Neuronal stem cell (in vitro differentiated cells): ENCODE data around the gene LRP1B.

Experiments used
- DNase-seq: peaks from one replicate; pipeline ENCODE4 v3.0.0-alpha.2; 2013; ENCODE audit warnings: low spot score
- H2AFZ ChIP-seq: one replicate; pipeline ENCODE4 v1.6.1; 2013; ENCODE audit warnings: mild to moderate bottlenecking, low read length, inconsistent platforms
- H2AK5ac ChIP-seq: 2 replicates; pipeline ENCODE4 v1.6.1; 2013; ENCODE audit warnings: low read depth, mild to moderate bottlenecking, inconsistent platforms, low read length, moderate library complexity, mixed read lengths
- H2BK120ac ChIP-seq: 2 replicates; pipeline ENCODE4 v1.6.1; 2013; ENCODE audit warnings: low read depth, mild to moderate bottlenecking, inconsistent platforms, low read length, moderate library complexity, mixed read lengths
- H2BK12ac ChIP-seq: one replicate; pipeline ENCODE4 v1.6.1; 2013; ENCODE audit warnings: low read length, inconsistent platforms
- H2BK15ac ChIP-seq: 2 replicates; pipeline ENCODE4 v1.6.1; 2013; ENCODE audit warnings: mild to moderate bottlenecking, low read length, inconsistent platforms, mixed read lengths
- H2BK5ac ChIP-seq: one replicate; pipeline ENCODE4 v1.6.1; 2013; ENCODE audit warnings: inconsistent platforms, mild to moderate bottlenecking, low read length, moderate library complexity
- H3K14ac ChIP-seq: one replicate; pipeline ENCODE4 v1.6.1; 2013; ENCODE audit warnings: low read length, inconsistent platforms
- H3K18ac ChIP-seq: 2 replicates; pipeline ENCODE4 v1.6.1; 2013; ENCODE audit warnings: low read length, inconsistent platforms
- H3K23ac ChIP-seq: 2 replicates; pipeline ENCODE4 v1.6.1; 2013; ENCODE audit warnings: low read depth, mild to moderate bottlenecking, mixed read lengths, low read length, inconsistent platforms; ENCODE audit not compliant: poor library complexity
- H3K27ac ChIP-seq: replicated peaks from 3 replicates; pipeline ENCODE4 v1.5.1; 2013; ENCODE audit warnings: low read length, inconsistent platforms
- H3K27me3 ChIP-seq, 3 experiments: 2 replicates each; pipeline ENCODE4 v1.6.1; 2013; ENCODE audit warnings: low read length in 3 of 3, mild to moderate bottlenecking in 2 of 3, inconsistent platforms in 1 of 3, low read depth in 1 of 3, mixed read lengths in 1 of 3, moderate library complexity in 1 of 3; ENCODE audit not compliant: control insufficient read depth in 3 of 3, insufficient read depth in 3 of 3
- H3K36me3 ChIP-seq, 2 donors: replicated peaks in 1 of 2; 2 replicates each; pipeline ENCODE4 v1.6.1; 2013; ENCODE audit warnings: low read length in 2 of 2; ENCODE audit not compliant: control insufficient read depth in 2 of 2, insufficient read depth in 2 of 2
- H3K4ac ChIP-seq: 2 replicates; pipeline ENCODE4 v1.6.1; 2013; ENCODE audit warnings: inconsistent platforms, mild to moderate bottlenecking, low read length, moderate library complexity
- H3K4me1 ChIP-seq, 2 donors: 1 replicate in 1 of 2; 2 replicates in 1 of 2; pipeline ENCODE4 v1.6.1; 2013; ENCODE audit warnings: low read length in 2 of 2, low read depth in 1 of 2; ENCODE audit not compliant: control insufficient read depth in 2 of 2, insufficient read depth in 1 of 2
- H3K4me2 ChIP-seq: one replicate; pipeline ENCODE4 v1.6.1; 2013; ENCODE audit warnings: mild to moderate bottlenecking, low read length, inconsistent platforms; ENCODE audit not compliant: insufficient read depth, poor library complexity, severe bottlenecking
- H3K4me3 ChIP-seq, 2 donors: 2 replicates each; pipeline ENCODE4 v1.5.1; 2013; ENCODE audit warnings: low read length in 2 of 2, mild to moderate bottlenecking in 2 of 2, inconsistent platforms in 1 of 2, moderate library complexity in 1 of 2
- H3K79me1 ChIP-seq: one replicate; pipeline ENCODE4 v1.6.1; 2013; ENCODE audit warnings: low read depth, mild to moderate bottlenecking, inconsistent platforms, low read length, moderate library complexity
- H3K9ac ChIP-seq: one replicate; pipeline ENCODE4 v1.6.1; 2013; ENCODE audit warnings: mild to moderate bottlenecking, low read depth, low read length, inconsistent platforms; ENCODE audit not compliant: poor library complexity
- H3K9me3 ChIP-seq, 2 donors: replicated peaks in 1 of 2; 2 replicates each; pipeline versions ENCODE3 to v1.6.1; 2013; ENCODE audit warnings: low read length in 2 of 2, mild to moderate bottlenecking in 2 of 2, inconsistent platforms in 1 of 2, low read depth in 1 of 2, mixed read lengths in 1 of 2, moderate library complexity in 1 of 2; ENCODE audit not compliant: control insufficient read depth in 2 of 2, insufficient read depth in 1 of 2
- H4K8ac ChIP-seq: one replicate; pipeline ENCODE4 v1.6.1; 2013; ENCODE audit warnings: low read depth, mild to moderate bottlenecking, inconsistent platforms, low read length, moderate library complexity
- H4K91ac ChIP-seq: one replicate; pipeline ENCODE4 v1.6.1; 2013; ENCODE audit warnings: low read length, low read depth, mild to moderate bottlenecking, inconsistent platforms; ENCODE audit not compliant: poor library complexity
- WGBS, 2 donors: extraction: QIAGEN DNeasy Blood & Tissue Kit; methylation state at CpG; one replicate each; pipeline ENCODE4 v1.1.7; 2013; ENCODE audit warnings: missing lambda C conversion rate in 2 of 2, mixed read lengths in 1 of 2; ENCODE audit not compliant: insufficient read length in 2 of 2, insufficient replicate concordance in 1 of 2; ENCODE audit errors: extremely low coverage in 2 of 2; 5-methylcytosine and 5-hydroxymethylcytosine counted together

LRP1B gene

GRCh38 chr2:141341444-141341843, 789.4 kb downstream of the LRP1B start:
- no peaks in the 10 kb centered on the region for H3K79me1 ChIP-seq

GRCh38 chr2:141331127-141331526, 799.7 kb downstream of the LRP1B start:
- Histone ChIP-seq H3K79me1 (no peaks in the 10 kb centered on the region), H3K4me2 (no peak overlapping the region), H3K18ac (no peak overlapping the region), H2BK120ac (no peak overlapping the region), H2AK5ac (no peak overlapping the region), H4K91ac (no peak overlapping the region), H2BK12ac (no peak overlapping the region), H3K36me3 (no peaks in the 10 kb centered on the region), H3K27me3 (no peaks in the 10 kb centered on the region), H3K4ac (no peak overlapping the region), H2BK5ac (no peak overlapping the region), H3K14ac (no peak overlapping the region), H3K9ac (no peak overlapping the region), H4K8ac (no peak overlapping the region), H2AFZ (peak overlapping the region; percentile 37), H3K4me1 (no peaks in the 10 kb centered on the region), H2BK15ac (no peak overlapping the region), H3K9me3 (no peaks in the 10 kb centered on the region), H3K4me3 (no peak overlapping the region), H3K23ac (no peak overlapping the region), H3K27ac (no peak overlapping the region)
- DNase-seq, result no peak
- WGBS, 2 donors, result no CpG with 5 or more reads among the region's 1 CpG

More at GRCh38 chr2:141341444-141341843, 789.4 kb downstream of the LRP1B start:
- no peak overlapping the region for H3K14ac ChIP-seq
- DNase-seq, result no peak
- no peak overlapping the region for H2BK5ac ChIP-seq
- H3K4me3 ChIP-seq, result no peak overlapping the region
- no peak overlapping the region for H2BK15ac ChIP-seq
- H3K27ac ChIP-seq, result no peak overlapping the region
- no peaks in the 10 kb centered on the region for H3K9me3 ChIP-seq
- H3K4ac ChIP-seq, result no peak overlapping the region
- H2BK12ac ChIP-seq, result no peak overlapping the region
- no peak overlapping the region for H2BK120ac ChIP-seq
- no peaks in the 10 kb centered on the region for H3K27me3 ChIP-seq
- no peak overlapping the region for H3K4me2 ChIP-seq
- no peak overlapping the region for H2AFZ ChIP-seq
- H4K91ac ChIP-seq, result no peak overlapping the region
- no CpG with 5 or more reads among the region's 2 CpGs for WGBS, 2 donors
- no peaks in the 10 kb centered on the region for H3K36me3 ChIP-seq
- no peak overlapping the region for H3K23ac ChIP-seq
- no peak overlapping the region for H3K9ac ChIP-seq
- H3K4me1 ChIP-seq, result no peaks in the 10 kb centered on the region
- no peak overlapping the region for H2AK5ac ChIP-seq
- no peak overlapping the region for H4K8ac ChIP-seq
- H3K18ac ChIP-seq, result no peak overlapping the region

- H3K23ac ChIP-seq, result no peak overlapping the region
- no peak for DNase-seq
- no peaks in the 10 kb centered on the region for H3K36me3 ChIP-seq
- no peak overlapping the region for H3K9ac ChIP-seq
- no peak overlapping the region for H2BK5ac ChIP-seq
- no peak overlapping the region for H3K18ac ChIP-seq
- H3K4me2 ChIP-seq, result no peak overlapping the region
- H3K79me1 ChIP-seq, result no peaks in the 10 kb centered on the region
- no peak overlapping the region for H4K91ac ChIP-seq
- H2AK5ac ChIP-seq, result no peak overlapping the region
- H3K14ac ChIP-seq, result no peak overlapping the region
- no CpG with 5 or more reads among the region's 1 CpG for WGBS, 2 donors
- H3K4me1 ChIP-seq, result no peaks in the 10 kb centered on the region
- no peaks in the 10 kb centered on the region for H3K9me3 ChIP-seq
- no peak overlapping the region for H3K4me3 ChIP-seq
- H4K8ac ChIP-seq, result no peak overlapping the region
- H3K27me3 ChIP-seq, result no peaks in the 10 kb centered on the region
- no peak overlapping the region for H2BK15ac ChIP-seq
- H2AFZ ChIP-seq, result no peak overlapping the region
- H3K4ac ChIP-seq, result no peak overlapping the region
- H3K27ac ChIP-seq, result no peak overlapping the region
- no peak overlapping the region for H2BK12ac ChIP-seq
- no peak overlapping the region for H2BK120ac ChIP-seq
Measured at GRCh38 chr2:141329964-141330363, 800.9 kb downstream of the LRP1B start.

GRCh38 chr2:141323571-141323970, 807.2 kb downstream of the LRP1B start:
- no peak overlapping the region for H3K14ac ChIP-seq
- H3K4ac ChIP-seq, result no peak overlapping the region
- no peak overlapping the region for H2AK5ac ChIP-seq
- H2BK5ac ChIP-seq, result no peak overlapping the region
- H2BK120ac ChIP-seq, result no peak overlapping the region
- H3K4me3 ChIP-seq, result no peak overlapping the region
- no peak overlapping the region for H3K27ac ChIP-seq
- no peak overlapping the region for H3K9ac ChIP-seq
- no CpG with 5 or more reads among the region's 2 CpGs for WGBS, 2 donors
- no peak for DNase-seq
- no peaks in the 10 kb centered on the region for H3K27me3 ChIP-seq
- H3K79me1 ChIP-seq, result no peaks in the 10 kb centered on the region
- H2BK15ac ChIP-seq, result no peak overlapping the region
- no peak overlapping the region for H3K23ac ChIP-seq
- no peak overlapping the region for H2BK12ac ChIP-seq
- no peak overlapping the region for H2AFZ ChIP-seq
- H4K8ac ChIP-seq, result no peak overlapping the region
- H3K4me2 ChIP-seq, result no peak overlapping the region
- no peaks in the 10 kb centered on the region for H3K36me3 ChIP-seq
- no peak overlapping the region for H3K18ac ChIP-seq
- no peak overlapping the region for H4K91ac ChIP-seq
- no peaks in the 10 kb centered on the region for H3K9me3 ChIP-seq
- H3K4me1 ChIP-seq, result no peaks in the 10 kb centered on the region
